Left renal cortex interstitium (tissue), 4 donors: ENCODE measurements around the gene DNTTIP2. TPM values are rescaled to one million over a fixed set of nuclear protein-coding genes. Genes with fewer than 3 reads are reported as not detected.
A peak's percentile ranks its signal among the peaks of the same experiment; 100 is the strongest.
"Not testable (repeated sequence)": the region's sequence is repeated elsewhere in the genome, so short reads cannot be mapped to it uniquely, and the experiment has no call there.

Source experiments
- DNase-seq, 4 donors: peaks; one replicate each; pipeline ENCODE4 v3.0.0-alpha.2; 2013; ENCODE audit warnings: low read depth in 4 of 4, low spot score in 2 of 4, missing footprints in 1 of 4
- polyA plus RNA-seq, 4 donors: library from polyadenylated mRNA; unstranded; fragments of 120-200 nt; gene quantifications; one replicate each; pipeline ENCODE4 v1.2.1, GENCODE V29; 2013; ENCODE audit not compliant: insufficient read length in 4 of 4

DNTTIP2 gene
- polyA plus RNA-seq, 4 donors, result 58.7 to 87.8 (median 70.4) TPM

DNA sequence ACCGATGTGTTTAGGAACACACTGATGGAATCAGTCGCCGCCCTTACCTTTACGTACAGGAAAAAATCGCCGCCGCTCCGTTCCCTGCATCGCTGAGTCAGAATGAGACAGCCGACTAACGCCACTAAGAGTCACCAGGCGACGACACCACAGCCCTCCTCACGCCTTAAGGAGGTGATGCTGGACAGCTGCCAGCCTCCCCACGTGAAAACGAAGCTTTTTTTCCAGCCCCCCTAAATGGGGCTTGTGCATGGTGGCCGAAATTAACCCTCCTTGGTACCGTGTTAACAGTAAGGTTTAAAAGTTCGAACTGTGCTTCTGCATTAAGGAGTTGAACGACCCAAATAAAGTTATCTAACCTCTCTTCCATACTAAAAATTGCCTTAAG lies 511 bp downstream of the DNTTIP2 start:
- DNase-seq, result peak in 2 of 4 donors; percentile 0 to 1

- no peak for DNase-seq
These were observed 1.5 kb downstream of the DNTTIP2 start for GRCh38 chr1:93877529-93877928.

DNA sequence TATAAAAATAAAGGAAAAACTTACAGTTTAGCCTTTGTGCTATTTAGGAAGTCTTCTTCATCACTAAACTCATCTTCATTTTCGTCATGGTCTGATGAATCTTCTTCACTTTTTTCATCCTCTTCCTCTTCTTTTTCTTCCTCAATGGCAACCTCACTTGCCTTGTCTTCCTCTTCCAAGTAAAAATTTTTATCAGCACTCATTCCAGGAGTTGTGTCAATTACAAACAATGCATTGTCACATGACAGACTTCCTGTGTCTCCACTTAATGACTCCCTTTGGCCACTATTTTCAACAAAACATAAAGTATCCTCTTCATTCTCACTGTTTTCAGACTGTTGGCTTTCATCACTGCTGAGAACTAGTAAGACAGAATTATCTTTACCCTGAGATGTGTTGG lies 2.8 kb downstream of the DNTTIP2 start:
- DNase-seq, result no peak

DNA sequence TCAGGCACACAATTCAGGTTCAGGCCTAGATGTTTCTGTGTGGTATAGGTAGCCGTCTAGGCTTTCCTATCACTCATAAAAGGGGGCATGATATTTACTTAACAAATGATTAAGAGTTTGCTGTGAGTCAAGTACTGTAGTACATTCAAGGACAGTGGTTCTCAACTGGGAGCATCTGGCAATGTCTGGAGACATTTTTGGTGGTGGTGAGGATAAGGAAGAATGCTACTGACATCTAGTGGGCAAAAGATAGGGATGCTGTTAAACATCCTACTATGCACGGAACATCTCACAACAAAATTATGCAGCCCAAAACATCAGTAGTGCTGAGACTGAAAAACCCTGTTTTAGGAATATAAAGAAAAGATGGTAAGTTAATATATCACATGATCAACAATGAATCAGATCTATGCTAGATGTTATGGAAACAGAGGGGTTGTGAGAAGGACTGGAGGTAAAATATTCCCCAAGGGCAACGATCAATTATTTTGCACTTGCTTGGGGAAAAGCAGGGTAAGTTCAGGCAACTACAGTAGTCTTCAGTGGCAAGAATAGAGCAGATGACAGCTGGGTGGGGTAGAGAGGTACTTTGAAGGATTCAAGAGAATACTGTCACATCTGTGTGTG lies 4.9 kb downstream of the DNTTIP2 start:
- peak in 1 of 4 donors; percentile 4 for DNase-seq

DNA sequence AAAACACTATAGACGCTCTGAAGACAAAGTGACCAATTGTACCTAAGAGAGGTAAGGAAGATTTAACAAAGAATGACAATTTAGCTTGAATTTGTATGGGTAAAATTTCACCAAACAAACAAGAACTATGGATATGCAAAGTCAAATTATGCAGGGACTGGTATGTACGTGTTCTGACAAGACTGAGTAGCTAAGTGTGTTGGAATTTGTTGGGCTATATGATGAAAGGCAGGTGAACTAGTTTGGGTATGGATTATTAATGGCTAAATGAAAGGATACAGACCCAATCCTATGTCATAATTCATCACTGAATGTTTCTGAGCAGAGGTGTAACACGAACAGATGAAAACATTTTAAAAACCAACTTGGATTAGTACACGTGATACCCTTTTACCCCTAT lies 7.6 kb downstream of the DNTTIP2 start:
- no peak for DNase-seq

DNA sequence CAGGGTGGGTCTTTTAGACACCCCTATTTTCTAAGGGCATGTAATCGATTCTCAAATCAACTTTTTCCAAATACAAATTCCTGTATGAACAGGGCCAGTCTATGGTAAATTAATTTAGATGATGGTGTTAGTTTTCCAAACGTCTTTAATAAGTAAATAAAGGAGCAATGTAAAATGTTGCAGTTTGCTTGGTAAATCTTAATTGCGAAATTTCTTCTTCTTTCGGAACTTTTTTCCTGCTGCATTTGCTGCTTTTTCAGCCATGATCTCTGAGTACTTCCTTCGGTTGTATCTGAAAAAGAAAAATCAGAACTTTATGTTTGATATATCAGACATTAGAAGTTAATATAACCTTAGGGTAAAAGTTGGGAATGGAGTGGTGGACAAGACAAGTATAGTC lies 9.4 kb downstream of the DNTTIP2 start:
- no peak for DNase-seq

DNA sequence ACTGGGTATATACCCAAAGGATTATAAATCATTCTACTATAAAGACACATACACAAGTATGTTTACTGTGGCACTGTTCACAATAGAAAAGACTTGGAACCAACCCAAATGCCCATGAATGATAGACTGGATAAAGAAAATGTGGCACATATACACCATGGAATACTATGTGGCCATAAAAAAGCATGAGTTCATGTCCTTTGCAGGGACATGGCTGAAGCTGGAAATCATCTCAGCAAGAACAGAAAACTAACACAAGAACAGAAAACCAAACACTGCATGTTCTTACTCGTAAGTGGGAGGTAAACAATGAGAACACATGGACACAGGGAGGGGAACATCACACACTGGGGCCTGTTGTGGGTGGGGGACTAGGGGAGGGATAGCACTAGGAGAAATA lies 10.5 kb downstream of the DNTTIP2 start:
- DNase-seq, result not testable (repeated sequence)

DNA sequence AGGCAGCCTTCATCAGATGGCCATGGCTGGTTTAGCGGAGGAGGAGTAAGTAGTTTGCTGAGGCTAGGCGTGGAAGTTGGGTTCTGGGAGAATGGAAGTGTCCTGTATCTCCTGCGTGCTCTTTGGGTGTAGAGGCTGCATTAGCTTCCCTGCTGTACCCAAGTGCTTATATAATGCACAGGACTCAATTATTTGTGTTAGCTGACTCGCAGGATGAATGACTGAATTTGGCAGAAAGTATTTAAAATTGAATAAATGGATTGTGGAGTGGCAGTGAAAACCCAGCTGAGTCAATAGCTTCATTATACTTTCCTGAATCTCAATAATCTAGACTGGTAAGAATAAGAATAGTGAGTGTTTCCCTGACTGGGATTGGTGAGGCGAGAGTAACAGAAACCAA lies 13.8 kb downstream of the DNTTIP2 start:
- DNase-seq, result no peak

GRCh38 chr1:93864175-93864574 lies 14.8 kb downstream of the DNTTIP2 start:
- no peak for DNase-seq

- not testable (repeated sequence) for DNase-seq
These were observed 21.4 kb downstream of the DNTTIP2 start for GRCh38 chr1:93857653-93858052.

DNA sequence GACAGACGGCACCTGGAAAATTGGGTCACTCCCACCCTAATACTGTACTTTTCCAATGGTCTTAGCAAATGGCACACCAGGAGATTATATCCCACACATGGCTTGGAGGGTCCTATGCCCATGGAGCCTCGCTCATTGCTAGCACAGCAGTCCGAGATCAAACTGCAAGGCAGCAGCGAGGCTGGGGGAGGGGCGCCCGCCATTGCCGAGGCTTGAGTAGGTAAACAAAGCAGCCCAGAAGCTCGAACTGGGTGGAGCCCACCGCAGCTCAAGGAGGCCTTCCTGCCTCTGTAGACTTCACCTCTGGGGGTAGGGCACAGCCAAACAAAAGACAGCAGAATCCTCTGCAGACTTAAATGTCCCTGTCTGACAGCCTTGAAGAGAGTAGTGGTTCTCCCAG lies 23.0 kb downstream of the DNTTIP2 start:
- not testable (repeated sequence) for DNase-seq

DNA sequence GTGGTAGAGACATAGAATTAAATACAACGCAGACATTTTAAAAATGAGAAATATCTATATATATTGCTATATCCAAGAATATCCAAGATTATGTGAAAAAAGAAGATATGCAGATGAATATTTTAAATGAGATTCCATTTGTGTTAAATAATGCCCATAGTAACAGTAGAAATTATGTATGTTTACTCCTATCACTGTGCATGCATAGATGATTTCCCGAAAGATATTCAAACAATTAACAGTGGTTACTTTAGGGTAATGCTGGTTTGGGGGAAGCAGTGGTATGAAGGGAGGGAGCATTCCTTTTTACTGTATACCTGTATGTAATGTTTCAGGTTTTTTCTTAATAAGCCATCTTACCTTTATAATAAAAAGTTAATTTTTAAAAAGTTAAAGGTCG lies 25.1 kb downstream of the DNTTIP2 start:
- DNase-seq, result no peak

DNA sequence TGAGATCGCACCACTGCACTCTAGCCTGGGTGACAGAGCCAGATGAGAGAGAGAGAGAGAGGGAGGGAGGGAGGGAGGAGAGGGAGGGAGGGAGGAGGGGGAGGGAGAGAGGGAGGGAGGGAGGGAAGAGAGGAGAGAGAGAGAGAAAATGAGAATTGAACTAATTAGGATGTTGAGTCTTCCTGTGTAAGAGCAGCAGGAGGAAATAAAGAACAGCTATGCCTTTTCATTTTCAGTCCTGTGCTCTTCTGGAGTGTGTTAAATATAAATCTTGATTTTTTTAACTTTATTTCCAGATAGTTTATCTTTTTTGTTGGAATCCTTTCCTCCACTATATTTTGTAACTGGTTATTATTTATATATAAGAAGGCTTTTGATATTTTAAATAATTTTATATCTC lies 27.1 kb downstream of the DNTTIP2 start:
- DNase-seq, result no peak

GRCh38 chr1:93851327-93851712 lies 27.7 kb downstream of the DNTTIP2 start:
- no peak for DNase-seq

DNA sequence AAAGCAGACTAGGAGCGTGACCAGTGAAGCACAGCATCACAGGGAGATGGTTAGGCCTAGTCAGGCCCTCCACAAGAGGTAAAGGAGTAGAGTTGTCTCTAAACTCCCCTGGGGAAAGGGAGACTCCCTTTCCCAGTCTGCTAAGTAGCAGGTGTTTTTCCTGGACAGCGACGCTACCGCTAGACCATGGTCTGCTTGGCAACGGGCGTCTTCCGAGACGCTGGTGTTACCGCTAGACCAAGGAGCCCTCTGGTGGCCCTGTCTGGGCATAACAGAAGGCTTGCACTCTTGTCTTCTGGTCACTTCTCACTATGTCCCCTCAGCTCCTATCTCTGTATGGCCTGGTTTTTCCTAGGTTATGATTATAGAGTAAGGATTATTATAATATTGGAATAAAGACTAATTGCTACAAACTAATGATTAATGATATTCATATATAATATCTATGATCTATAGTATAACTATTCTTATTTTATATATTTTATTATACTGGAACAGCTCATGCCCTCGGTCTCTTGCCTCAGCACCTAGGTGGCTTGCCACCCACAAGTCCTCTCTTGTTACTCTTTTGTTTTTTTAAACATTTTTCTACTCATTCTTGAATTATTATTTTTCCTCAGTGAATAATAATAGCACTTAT lies 28.2 kb downstream of the DNTTIP2 start:
- DNase-seq, result peak in 1 of 4 donors; percentile 4

- DNase-seq, result no peak
These were observed 30.6 kb downstream of the DNTTIP2 start for GRCh38 chr1:93848350-93848883.

GRCh38 chr1:93847811-93848288 lies 31.2 kb downstream of the DNTTIP2 start:
- peak in 3 of 4 donors; percentile 48 to 56 (median 53) for DNase-seq

DNA sequence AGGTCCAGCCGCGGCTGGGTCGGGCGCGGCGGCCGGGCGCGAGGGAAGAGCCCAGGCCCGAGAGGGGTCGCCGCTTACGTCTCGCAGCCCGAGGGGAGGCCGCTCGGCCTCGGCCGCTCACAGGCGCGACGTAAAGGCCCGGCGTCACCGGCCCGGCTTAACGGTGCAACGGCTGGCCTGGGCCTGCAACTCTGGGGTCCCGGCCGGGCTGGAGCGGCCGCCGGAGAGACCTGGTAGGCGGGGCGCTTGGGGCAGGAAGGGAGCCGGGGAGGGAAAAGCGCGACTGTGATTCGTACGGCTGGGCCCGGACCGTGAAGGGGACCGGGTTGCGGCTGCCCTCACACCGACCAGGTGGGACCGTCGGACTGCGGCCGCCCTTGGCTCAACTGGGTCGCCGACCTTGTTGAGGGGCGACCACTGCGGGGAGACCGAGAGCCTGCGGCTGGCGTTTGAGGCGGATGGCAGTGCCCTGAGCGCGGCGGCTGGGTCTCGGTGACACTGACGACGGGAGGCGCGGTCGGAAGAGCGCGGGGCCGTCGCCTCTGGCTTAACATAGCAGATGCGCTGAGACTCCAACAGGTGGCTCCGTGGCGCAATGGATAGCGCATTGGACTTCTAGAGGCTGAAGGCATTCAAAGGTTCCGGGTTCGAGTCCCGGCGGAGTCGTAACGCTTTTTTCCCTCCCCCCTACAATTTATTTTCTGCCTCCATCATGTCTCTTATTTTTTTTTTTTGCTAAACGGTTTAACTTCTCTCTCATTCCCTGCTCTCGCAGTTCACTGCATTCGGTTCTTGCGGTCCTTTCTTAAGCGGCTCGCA lies 31.8 kb downstream of the DNTTIP2 start:
- DNase-seq, result peak; percentile 90 to 93 (median 92)

- DNase-seq, result peak; percentile 71 to 80 (median 75)
These were observed 32.6 kb downstream of the DNTTIP2 start for GRCh38 chr1:93846206-93846991.

DNA sequence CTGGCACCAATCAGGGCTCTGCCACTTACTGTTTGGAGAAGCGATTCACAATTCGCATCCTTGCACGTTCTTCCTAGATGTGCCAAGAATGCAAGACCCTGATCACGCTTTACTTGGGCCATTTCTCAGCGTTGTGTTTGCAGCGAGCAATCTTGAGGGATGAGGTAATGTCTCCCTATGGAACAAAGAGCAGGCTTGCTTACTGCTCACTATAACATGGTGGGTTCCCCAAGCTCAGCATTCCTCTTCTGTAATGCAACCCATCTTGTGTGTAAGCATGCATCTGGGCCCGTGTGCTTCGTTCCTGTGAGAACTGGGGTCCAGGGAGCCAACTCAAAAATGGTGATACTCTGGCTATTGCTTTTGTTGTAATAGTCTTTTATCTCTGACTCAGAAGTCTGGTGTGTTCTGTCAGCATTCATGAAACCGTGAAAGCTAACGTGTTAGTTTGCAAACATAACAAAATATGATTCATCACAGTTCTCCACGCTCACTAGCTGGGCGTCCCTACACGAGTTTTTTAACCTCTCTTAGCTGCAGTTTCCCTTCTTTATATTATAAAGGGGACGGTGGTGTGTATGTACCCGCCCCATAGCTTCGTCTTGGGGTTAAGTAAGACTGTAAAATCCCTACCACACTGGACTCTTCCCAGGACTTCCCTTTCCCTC lies 33.3 kb downstream of the DNTTIP2 start:
- DNase-seq, result peak in 1 of 4 donors; percentile 25
